ENCODE results near the gene TNK2. TPM values are rescaled to one million over a fixed set of nuclear protein-coding genes. Genes with fewer than 3 reads are reported as not detected.
A peak's percentile ranks its signal among the peaks of the same experiment; 100 is the strongest.

TNK2 gene
- total and polyA plus RNA-seq, 5 donors, result 40.1 to 162 (median 77.9) TPM

- no peaks in the 10 kb centered on the region for H3K27me3 ChIP-seq (ENCODE audit: control insufficient read depth, insufficient read depth)
- no peaks in the 10 kb centered on the region for H3K4me1 ChIP-seq (ENCODE audit: control insufficient read depth, insufficient read depth, low read length)
- ATAC-seq, result peak in 1 of 2 donors; percentile 41
- intact Hi-C loops (cut with DNase I), result loop anchor here in 2 of 4 donors (10.0 kb wide), 2 partner anchors 105 to 275 kb away; no protein-coding TSS in a partner anchor
- H3K9me3 ChIP-seq (ENCODE audit: control insufficient read depth, low read length), result no peaks in the 10 kb centered on the region
- 41% methylated on average over 19 of the region's 19 CpGs for WGBS
- H3K27ac ChIP-seq (ENCODE audit: low read length), result no peak overlapping the region
- no peak overlapping the region for H3K4me3 ChIP-seq (ENCODE audit: low read length)
- DNase-seq, result no peak
These were observed 68.9 kb downstream of the TNK2 start for GRCh38 chr3:195839260-195840010.

GRCh38 chr3:195838714-195839113 is 69.6 kb downstream of the TNK2 start:
- Histone ChIP-seq H3K4me3 (ENCODE audit: low read length) (no peak overlapping the region), H3K27ac (ENCODE audit: low read length) (no peak overlapping the region), H3K9me3 (ENCODE audit: control insufficient read depth, low read length) (no peaks in the 10 kb centered on the region), H3K27me3 (ENCODE audit: control insufficient read depth, insufficient read depth) (no peaks in the 10 kb centered on the region), H3K4me1 (ENCODE audit: control insufficient read depth, insufficient read depth, low read length) (no peaks in the 10 kb centered on the region)
- WGBS, result 73% methylated on average over 5 of the region's 5 CpGs
- intact Hi-C loops (cut with DNase I), result loop anchor here in 1 of 4 donors (10.0 kb wide), 1 partner anchor 104 kb away; no protein-coding TSS in a partner anchor
- DNase-seq, result no peak
- no peak for ATAC-seq

GRCh38 chr3:195836476-195837135 is 71.7 kb downstream of the TNK2 start:
- Histone ChIP-seq H3K27me3 (ENCODE audit: control insufficient read depth, insufficient read depth) (no peaks in the 10 kb centered on the region), H3K4me3 (ENCODE audit: low read length) (no peak overlapping the region), H3K4me1 (ENCODE audit: control insufficient read depth, insufficient read depth, low read length) (no peaks in the 10 kb centered on the region), H3K27ac (ENCODE audit: low read length) (no peak overlapping the region), H3K9me3 (ENCODE audit: control insufficient read depth, low read length) (no peaks in the 10 kb centered on the region)
- intact Hi-C loops (cut with DNase I), result loop anchor here in 1 of 4 donors (10.0 kb wide), 1 partner anchor 102 kb away; no protein-coding TSS in a partner anchor
- 73% methylated on average over 14 of the region's 14 CpGs for WGBS
- ATAC-seq (no peak), DNase-seq (no peak)

GRCh38 chr3:195835791-195836190 is 72.6 kb downstream of the TNK2 start:
- ATAC-seq, result peak; percentile 16 to 17
- no peak for DNase-seq
- Histone ChIP-seq H3K27me3 (ENCODE audit: control insufficient read depth, insufficient read depth) (no peaks in the 10 kb centered on the region), H3K4me3 (ENCODE audit: low read length) (no peak overlapping the region), H3K9me3 (ENCODE audit: control insufficient read depth, low read length) (no peaks in the 10 kb centered on the region), H3K27ac (ENCODE audit: low read length) (no peak overlapping the region), H3K4me1 (ENCODE audit: control insufficient read depth, insufficient read depth, low read length) (no peaks in the 10 kb centered on the region)
- WGBS, result 78% methylated on average over 14 of the region's 14 CpGs
- intact Hi-C loops (cut with DNase I), result loop anchor here in 1 of 4 donors (10.0 kb wide), 1 partner anchor 101 kb away; no protein-coding TSS in a partner anchor

GRCh38 chr3:195834675-195835583 is 73.4 kb downstream of the TNK2 start:
- ATAC-seq, result peak in 1 of 2 donors; percentile 23
- H3K4me1 ChIP-seq (ENCODE audit: control insufficient read depth, insufficient read depth, low read length), result no peaks in the 10 kb centered on the region
- WGBS, result 87% methylated on average over 29 of the region's 29 CpGs
- H3K9me3 ChIP-seq (ENCODE audit: control insufficient read depth, low read length), result no peaks in the 10 kb centered on the region
- DNase-seq, result peak in 1 of 3 donors; percentile 26
- no peak overlapping the region for H3K4me3 ChIP-seq (ENCODE audit: low read length)
- intact Hi-C loops (cut with DNase I), result loop anchor here in 1 of 4 donors (10.0 kb wide), 1 partner anchor 100 kb away; no protein-coding TSS in a partner anchor
- H3K27ac ChIP-seq (ENCODE audit: low read length), result no peak overlapping the region
- no peaks in the 10 kb centered on the region for H3K27me3 ChIP-seq (ENCODE audit: control insufficient read depth, insufficient read depth)

DNA sequence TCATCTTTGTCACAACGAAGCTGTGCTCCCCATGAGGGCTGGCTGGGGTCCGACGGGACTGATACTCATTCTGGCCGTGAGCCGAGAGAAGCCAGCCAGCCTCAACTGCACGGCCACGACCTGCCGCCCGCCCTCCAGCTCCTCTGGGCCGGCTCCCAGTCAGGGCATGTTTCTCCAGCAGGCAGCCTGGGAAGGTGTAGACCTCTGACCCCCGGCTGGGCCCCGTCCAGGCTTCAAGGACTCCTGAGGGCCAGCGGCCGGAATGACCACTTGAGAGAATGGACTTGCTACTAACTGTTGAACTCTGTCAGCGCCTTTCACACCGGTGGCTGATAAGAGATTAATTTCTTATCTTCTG is 78.5 kb downstream of the TNK2 start:
- H3K27ac ChIP-seq (ENCODE audit: low read length), result no peak overlapping the region
- no peak overlapping the region for H3K4me3 ChIP-seq (ENCODE audit: low read length)
- H3K9me3 ChIP-seq (ENCODE audit: control insufficient read depth, low read length), result no peaks in the 10 kb centered on the region
- no peak for ATAC-seq
- intact Hi-C loops (cut with DNase I), result loop anchor here in 1 of 4 donors (10.0 kb wide), 1 partner anchor 95 kb away; no protein-coding TSS in a partner anchor
- H3K4me1 ChIP-seq (ENCODE audit: control insufficient read depth, insufficient read depth, low read length), result no peaks in the 10 kb centered on the region
- no peaks in the 10 kb centered on the region for H3K27me3 ChIP-seq (ENCODE audit: control insufficient read depth, insufficient read depth)
- WGBS, result 58% methylated on average over 16 of the region's 16 CpGs
- DNase-seq, result peak in 1 of 3 donors; percentile 40

- Histone ChIP-seq H3K27ac (ENCODE audit: low read length) (no peak overlapping the region), H3K9me3 (ENCODE audit: control insufficient read depth, low read length) (no peaks in the 10 kb centered on the region), H3K4me1 (ENCODE audit: control insufficient read depth, insufficient read depth, low read length) (no peaks in the 10 kb centered on the region), H3K4me3 (ENCODE audit: low read length) (no peak overlapping the region), H3K27me3 (ENCODE audit: control insufficient read depth, insufficient read depth) (no peaks in the 10 kb centered on the region)
- intact Hi-C loops (cut with DNase I), result no loop called here
- ATAC-seq, result no peak
- WGBS, result 78% methylated on average over 9 of the region's 9 CpGs
- DNase-seq, result peak in 1 of 3 donors; percentile 18
These were observed 79.6 kb downstream of the TNK2 start for GRCh38 chr3:195828762-195829161.

DNA sequence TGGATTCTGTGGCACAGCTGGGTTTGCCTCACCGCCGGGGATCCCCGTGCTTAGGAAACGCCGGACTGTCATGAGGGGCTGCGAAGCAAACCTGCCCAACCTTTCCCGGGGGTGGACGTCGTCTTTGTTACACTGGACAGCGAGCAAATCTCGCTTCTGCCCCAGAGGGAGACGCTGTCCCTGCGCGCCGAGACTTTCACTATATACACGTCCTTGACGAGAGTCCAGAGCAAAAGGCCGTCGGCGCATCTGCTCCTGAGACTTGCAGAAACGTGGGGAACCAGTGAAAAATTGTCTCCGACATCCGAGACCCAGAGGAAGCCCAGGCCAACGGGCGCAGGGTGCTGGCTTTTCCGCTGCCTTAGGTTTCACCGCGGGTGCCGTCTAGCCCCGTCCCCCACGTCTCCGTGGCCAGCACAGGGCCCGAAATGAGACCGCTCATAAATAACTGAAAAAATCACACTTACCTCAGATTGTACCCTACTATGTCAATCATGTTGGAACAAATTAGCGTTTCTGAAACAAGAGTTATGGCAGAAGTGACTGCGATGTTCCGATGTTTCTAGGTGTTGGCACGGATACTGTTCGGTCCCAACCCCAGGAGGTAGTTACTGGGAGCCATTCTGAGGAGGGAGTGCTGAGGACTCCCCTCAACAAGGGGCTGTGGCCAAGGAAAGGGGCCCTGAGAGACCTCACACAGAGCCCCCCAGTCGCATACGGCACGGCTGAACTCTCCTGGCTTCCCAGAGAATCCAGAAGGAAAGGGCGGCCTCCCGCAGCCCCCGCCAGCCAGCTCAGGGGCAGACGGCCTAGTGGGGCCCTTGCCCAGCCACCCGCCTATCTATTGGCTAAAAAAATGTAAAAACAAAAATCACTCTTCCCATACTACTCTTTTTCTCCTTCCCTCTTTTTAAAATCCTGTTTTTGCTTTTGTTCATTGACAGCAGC is 82.2 kb downstream of the TNK2 start:
- Histone ChIP-seq H3K27ac (ENCODE audit: low read length) (no peak overlapping the region), H3K27me3 (ENCODE audit: control insufficient read depth, insufficient read depth) (no peaks in the 10 kb centered on the region), H3K4me1 (ENCODE audit: control insufficient read depth, insufficient read depth, low read length) (no peaks in the 10 kb centered on the region), H3K9me3 (ENCODE audit: control insufficient read depth, low read length) (no peaks in the 10 kb centered on the region), H3K4me3 (ENCODE audit: low read length) (no peak overlapping the region)
- intact Hi-C loops (cut with DNase I), result no loop called here
- WGBS, result 89% methylated on average over 47 of the region's 47 CpGs
- DNase-seq, result peak in 1 of 3 donors; percentile 10
- ATAC-seq, result no peak

DNA sequence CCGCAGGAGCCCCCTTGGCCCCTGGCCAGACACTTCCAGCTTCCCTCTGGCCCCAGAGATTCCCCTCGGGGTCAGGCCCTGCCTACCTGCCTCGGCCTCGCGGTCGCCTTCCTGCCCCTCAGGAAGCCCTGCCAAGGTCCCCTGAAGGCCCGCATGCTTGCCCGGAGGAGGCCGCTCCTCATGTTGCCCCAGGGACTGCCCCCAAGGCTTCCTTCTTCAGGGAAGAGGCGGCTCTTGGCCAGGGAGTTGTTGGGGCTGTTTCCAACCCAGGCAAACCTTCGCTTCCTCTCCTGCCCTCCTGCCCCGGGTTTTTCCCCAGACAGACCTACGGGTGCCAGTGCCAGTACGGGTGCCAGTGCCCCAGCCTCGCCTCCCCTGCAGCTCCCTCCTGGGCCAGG is 83.2 kb downstream of the TNK2 start:
- Histone ChIP-seq H3K9me3 (ENCODE audit: control insufficient read depth, low read length) (no peaks in the 10 kb centered on the region), H3K27me3 (ENCODE audit: control insufficient read depth, insufficient read depth) (no peaks in the 10 kb centered on the region), H3K27ac (ENCODE audit: low read length) (no peak overlapping the region), H3K4me3 (ENCODE audit: low read length) (no peak overlapping the region), H3K4me1 (ENCODE audit: control insufficient read depth, insufficient read depth, low read length) (no peaks in the 10 kb centered on the region)
- no peak for DNase-seq
- WGBS, result 63% methylated on average over 15 of the region's 15 CpGs
- ATAC-seq, result no peak
- intact Hi-C loops (cut with DNase I), result no loop called here
